Astrocyte of the hippocampus (primary cell): Measurements from ENCODE around the gene HOXC9.

Experiments
- DNase-seq: peaks from one replicate; pipeline ENCODE4 v3.0.0; 2011; ENCODE audit warnings: low read depth, low spot score

Gene HOXC9

GRCh38 chr12:54000116-54001114 lies at the start of gene HOXC9:
HOXC9 (plus strand) TSS chr12:54000161; CDS start chr12:54000189, 28 bp downstream.
- no peak for DNase-seq

DNA sequence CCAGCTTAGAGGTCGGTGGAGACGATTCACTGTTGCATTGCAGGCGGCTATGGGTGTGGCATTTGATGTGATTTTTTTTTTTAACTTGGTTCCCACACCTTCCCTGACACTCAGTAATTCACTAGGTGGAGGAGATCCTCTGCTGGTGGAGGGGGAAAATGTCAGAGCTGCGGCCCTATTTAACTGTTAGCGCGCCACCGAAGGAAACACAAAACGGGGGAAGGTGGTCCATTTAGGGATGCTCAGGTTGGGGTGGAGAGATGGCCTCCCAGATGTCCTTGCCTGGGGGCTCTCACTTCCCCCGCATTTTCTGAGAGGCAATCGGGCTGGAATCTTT lies 49.6 kb upstream of the HOXC9 start:
- DNase-seq, result no peak

DNA sequence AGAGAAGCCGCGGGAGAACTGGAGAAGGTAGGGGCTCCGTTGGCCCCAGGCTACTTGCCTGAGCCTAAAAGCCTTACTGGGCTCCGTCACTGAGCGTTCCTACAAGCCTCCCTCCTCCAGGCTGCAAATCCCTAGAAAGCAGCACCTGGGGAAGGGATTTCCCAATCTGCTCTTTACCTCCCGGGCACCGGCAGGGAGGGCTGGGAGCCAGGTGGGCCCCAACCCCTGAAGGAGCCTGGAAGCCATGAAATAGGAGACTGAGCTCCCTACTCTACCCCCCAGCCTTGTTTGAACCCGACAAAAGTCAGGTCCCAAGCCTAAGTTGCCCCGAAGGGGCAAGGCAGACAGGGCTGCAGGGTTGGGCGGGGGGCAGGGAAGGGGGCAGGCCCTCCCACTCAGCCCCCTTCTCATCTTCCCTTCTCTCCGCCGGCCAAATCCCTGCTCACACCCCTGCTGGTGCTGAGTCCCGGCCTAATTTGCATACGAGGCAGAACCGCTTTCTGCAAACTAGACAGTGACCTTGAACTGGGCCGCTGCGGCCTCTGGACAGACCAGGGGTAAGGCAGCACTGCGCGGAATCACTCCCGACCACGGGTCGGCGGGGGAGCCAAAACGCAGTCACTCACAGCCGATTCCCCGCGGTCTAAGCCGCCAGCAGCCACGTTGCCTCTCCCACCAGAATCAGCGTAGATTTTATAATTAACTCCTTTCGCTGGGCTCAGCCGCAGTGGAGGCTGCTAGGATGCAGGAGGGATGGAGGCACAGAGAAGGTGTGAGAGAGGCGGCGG lies 49.0 kb upstream of the HOXC9 start:
- no peak for DNase-seq

DNA sequence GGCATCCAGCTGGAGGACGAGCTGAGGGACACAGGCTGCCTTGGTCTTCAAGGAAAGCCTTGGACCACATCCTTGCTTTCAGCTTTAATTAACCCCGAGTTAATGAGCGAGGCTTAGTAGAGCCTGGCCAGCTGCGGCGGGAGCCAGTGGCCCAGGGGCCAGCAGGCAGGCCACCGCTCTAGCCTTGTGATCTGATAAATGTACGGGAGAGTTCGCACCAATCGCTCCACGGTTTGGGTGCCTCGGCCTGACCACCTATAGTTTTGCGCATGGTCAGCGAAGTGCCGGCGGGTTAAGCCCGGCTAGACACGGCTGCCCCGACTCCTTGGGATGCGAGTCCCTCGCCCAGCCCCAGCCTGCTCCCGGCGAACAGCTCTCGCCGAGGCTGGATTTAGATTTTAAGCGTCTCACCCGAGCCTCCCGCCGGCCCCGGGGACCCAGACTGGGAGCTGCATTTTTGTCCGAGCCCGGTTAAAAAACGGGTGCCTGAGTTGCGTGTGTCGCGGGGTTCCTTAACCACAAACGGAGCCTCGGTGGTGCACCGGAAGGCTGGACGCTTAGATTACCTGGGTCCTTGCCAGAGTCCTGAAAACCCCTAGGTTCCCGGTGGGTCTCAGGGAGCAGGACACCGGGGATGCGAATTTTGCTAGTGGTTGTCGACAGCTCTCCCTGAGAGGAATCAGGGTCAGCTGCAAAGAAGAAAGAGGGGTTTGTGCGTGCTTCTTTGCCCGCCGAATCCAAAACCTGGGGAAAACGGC lies 48.2 kb upstream of the HOXC9 start:
- DNase-seq, result no peak

DNA sequence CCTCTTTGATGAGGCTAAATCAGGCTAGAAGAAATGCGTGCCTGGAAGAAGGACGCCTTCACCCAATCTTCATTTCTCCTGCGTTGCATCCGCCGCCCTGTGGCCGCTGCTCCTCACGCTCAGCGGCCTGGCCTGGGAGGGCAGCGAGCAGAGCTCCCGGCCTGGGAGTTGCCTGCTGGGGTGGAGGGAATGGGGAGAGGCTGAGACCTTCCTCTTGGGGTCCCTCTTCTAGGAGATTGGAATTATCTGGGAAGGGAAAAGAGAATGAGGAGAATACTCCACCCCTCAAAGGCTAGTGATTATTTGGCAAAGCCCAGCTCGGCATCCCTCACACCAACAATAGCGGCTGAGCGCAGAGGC lies 47.6 kb upstream of the HOXC9 start:
- DNase-seq, result no peak

- no peak for DNase-seq
Observed at GRCh38 chr12:53952871-53953734, 46.9 kb upstream of the HOXC9 start.

GRCh38 chr12:53953831-53954693 lies 45.9 kb upstream of the HOXC9 start:
- no peak for DNase-seq

- no peak for DNase-seq
Observed at GRCh38 chr12:53954694-53955035, 45.3 kb upstream of the HOXC9 start, which contains the start of gene HOXC12. HOXC12 (plus strand) TSS chr12:53954903; CDS start chr12:53954930, 27 bp downstream.

GRCh38 chr12:53955036-53955775 lies 44.8 kb upstream of the HOXC9 start:
- no peak for DNase-seq

DNA sequence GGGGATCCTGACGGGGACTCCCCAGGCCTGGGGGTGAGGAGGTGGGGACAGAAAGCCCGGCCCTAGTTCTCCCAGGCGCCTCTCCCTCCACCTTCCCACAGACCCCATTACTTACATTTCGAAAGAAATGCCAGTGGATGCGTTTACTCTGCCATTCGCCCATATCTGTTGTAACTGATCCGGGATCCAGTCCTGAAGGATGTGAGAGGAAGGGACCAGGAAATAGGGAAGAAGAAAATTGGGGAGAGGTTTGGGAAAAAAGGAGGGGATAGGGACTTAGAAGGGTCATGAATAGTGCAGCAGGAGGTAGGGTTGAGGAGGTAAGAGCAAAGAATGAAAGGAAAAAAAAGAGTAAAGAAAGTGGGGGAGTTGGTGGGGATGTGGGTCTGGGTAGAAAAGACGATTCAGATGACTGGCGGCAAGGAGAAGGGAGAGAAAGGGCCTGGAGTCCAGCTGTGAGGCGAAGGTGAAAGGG lies 44.1 kb upstream of the HOXC9 start:
- no peak for DNase-seq

- DNase-seq, result no peak
Observed at GRCh38 chr12:53956251-53956887, 43.6 kb upstream of the HOXC9 start.

DNA sequence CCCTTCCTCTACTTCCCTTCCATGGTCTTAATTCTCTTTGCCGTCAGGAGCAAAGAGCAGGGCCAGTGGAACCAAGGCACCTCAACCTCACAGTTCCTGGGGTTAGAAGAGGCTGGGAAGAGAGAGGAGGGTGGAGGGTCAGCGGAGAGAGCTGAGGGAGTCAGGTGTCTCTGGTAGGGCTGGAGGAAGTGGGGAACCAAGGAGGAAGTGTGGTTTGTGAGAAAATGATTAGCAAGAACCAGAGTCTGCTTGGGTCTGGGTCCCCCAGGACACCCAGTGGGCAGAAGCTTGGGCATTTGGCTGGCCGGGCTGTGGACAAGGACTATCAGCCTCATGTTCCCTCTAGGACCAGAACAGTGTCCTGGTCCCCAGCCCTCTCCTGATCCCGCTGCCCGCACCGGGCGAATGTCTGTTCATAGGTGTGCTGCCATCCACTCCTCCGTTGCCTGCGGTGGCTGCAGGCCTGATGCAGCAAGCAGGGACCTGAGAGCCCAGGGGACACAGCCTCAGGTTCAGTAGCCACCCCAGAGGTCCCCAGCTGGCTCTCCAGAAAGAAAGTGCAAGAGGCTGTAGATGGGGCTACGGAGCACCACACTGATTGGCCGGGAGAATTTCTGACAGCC lies 42.9 kb upstream of the HOXC9 start:
- DNase-seq, result no peak

DNA sequence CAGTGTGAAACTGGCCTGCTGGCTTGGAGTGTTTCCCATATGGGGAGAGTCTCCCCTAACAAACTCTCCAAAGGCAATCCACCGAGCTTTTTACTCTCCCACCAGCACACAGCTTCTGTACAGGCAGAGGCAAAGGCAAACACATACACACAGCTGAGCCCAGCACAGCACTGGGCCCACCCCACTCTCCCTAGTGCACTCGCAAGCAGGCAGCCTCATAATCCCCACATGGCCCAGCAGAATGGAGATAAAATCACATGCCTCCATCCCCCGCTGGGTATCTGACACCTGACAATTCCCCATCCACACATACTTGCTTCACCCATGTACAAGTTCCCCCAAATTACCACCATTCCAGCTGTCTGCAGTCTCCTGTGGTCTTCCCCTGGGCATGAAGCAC lies 41.8 kb upstream of the HOXC9 start:
- no peak for DNase-seq

DNA sequence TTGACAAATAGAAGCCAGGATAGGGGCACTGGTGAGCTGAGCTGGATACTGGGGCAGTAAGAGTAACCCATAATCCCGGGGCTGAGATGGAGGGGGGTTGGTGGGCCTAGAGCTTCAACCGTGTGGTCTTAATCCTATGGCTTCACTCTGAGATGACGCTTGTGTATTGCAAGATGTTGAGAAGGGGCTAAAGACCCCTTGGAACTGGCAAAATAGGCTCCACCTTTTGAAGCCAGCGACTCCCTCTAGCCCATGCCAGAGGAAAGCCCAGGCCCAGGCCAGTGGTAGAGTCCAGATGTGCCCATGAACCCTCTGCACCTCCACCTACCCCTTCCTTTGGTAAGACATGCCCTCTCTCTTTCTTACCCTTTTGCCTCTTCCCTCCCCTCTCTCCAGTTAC lies 40.6 kb upstream of the HOXC9 start:
- DNase-seq, result no peak

- DNase-seq, result no peak
Observed at GRCh38 chr12:53960187-53961024, 39.6 kb upstream of the HOXC9 start.

DNA sequence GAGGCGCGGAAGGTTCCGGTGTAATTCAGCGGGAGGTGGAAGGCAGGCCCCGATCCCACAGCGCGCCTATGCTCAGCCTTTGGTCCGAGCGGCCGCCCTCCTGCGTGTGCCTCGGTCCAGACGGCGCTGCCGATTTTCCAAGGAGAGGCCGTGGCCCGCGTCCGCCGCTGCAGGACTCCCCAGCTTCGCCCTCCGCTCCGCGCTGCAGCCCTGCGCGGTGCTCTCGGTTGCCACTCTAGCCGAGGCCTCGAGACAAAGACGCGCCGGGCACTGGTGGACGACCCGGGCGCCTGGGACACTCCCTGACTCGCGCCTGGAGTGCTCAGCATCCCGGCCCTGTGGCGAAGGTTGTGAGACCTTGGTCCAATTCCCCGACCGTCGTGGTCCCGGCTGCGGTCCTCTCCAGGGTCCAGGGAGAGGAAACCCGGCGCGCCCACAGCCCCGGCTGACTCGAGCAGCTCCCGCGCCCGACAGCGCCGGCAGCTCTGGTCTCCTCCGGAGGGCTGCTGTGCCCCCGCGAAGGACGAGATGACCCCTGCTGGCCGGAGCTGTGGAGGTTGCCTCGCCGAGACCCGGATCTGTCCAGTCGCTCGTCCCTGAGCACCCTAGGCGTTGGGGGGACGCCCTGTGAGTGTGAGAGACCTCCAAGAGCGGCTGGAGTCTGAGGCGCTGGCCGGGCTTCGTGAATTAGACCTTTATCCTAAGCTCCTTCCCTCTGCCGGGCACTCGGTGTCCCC lies 38.8 kb upstream of the HOXC9 start:
- no peak for DNase-seq

GRCh38 chr12:53963005-53963404 lies 37.0 kb upstream of the HOXC9 start:
- no peak for DNase-seq
